Small intestine (tissue), 7 donors: Measurements from ENCODE around the gene GABRB2. TPM values are rescaled to one million over a fixed set of nuclear protein-coding genes. Genes with fewer than 3 reads are reported as not detected.

Experiments used
- DNase-seq, 2 donors: peaks; one replicate each; pipeline versions ENCODE4 v3.0.0 to v3.0.0-alpha.2; 2013
- FAIRE-seq: peaks from 2 replicates; lab custom pipeline; 2012; peaks lifted over from hg19 to GRCh38; lab: Jason Lieb, UNC
- H3K27ac ChIP-seq, 3 donors: one replicate each; pipeline ENCODE4 v1.5.1; 2013; ENCODE audit warnings: low read length in 2 of 3, mild to moderate bottlenecking in 2 of 3, control low read depth in 1 of 3, inconsistent platforms in 1 of 3, low read depth in 1 of 3, moderate library complexity in 1 of 3
- H3K27me3 ChIP-seq, 3 donors: one replicate each; pipeline ENCODE4 v1.6.1; 2013; ENCODE audit warnings: low read length in 3 of 3, inconsistent platforms in 1 of 3; ENCODE audit not compliant: control insufficient read depth in 3 of 3, insufficient read depth in 3 of 3
- H3K36me3 ChIP-seq, 3 donors: one replicate each; pipeline ENCODE4 v1.6.1; 2013; ENCODE audit warnings: low read length in 3 of 3, inconsistent platforms in 1 of 3, low read depth in 1 of 3, mild to moderate bottlenecking in 1 of 3, moderate library complexity in 1 of 3; ENCODE audit not compliant: control insufficient read depth in 3 of 3, insufficient read depth in 2 of 3
- H3K4me1 ChIP-seq, 3 donors: one replicate each; pipeline ENCODE4 v1.6.1; 2013; ENCODE audit warnings: low read length in 2 of 3, inconsistent platforms in 1 of 3, low read depth in 1 of 3, mild to moderate bottlenecking in 1 of 3, moderate library complexity in 1 of 3; ENCODE audit not compliant: control insufficient read depth in 3 of 3, insufficient read depth in 2 of 3
- H3K4me3 ChIP-seq, 3 donors: one replicate each; pipeline ENCODE4 v1.5.1; 2013; ENCODE audit warnings: low read length in 3 of 3, control low read depth in 1 of 3, inconsistent platforms in 1 of 3, low read depth in 1 of 3, mild to moderate bottlenecking in 1 of 3, moderate library complexity in 1 of 3
- H3K9me3 ChIP-seq, 2 donors: one replicate each; pipeline ENCODE4 v1.6.1; 2013; ENCODE audit warnings: low read depth in 1 of 2, low read length in 1 of 2; ENCODE audit not compliant: control insufficient read depth in 2 of 2, insufficient read depth in 1 of 2
- WGBS, 3 donors: extraction: QIAGEN DNeasy Blood & Tissue Kit; methylation state at CpG; one replicate each; pipeline ENCODE4 v1.1.7; 2013; 5-methylcytosine and 5-hydroxymethylcytosine counted together
- polyA plus RNA-seq, 4 donors: library from polyadenylated mRNA; stranded (reverse) in 3 of 4; unstranded in 1 of 4; fragments of 200-250 nt in 3 of 4; fragments of 120-200 nt in 1 of 4; gene quantifications; one replicate each; pipeline versions ENCODE4 v1.2.1 to v1.2.3, GENCODE V29; 2013
- donor health status: healthy with polysubstance abuse.
- donor health status: control.
- donor health status: control.
- donor health status: Bipolar disorder and iron deficiency.
- donor health status: healthy.

Gene GABRB2
- polyA plus RNA-seq, 4 donors: 0.22 to 3.9 (median 0.68) TPM

- H3K27me3 ChIP-seq: no peaks in the 10 kb centered on the region
- no peak overlapping the region for H3K4me3 ChIP-seq
- WGBS, 3 donors: 63 to 83% (median 69%) methylated on average over 3 of the region's 3 CpGs
- no peaks in the 10 kb centered on the region for H3K4me1 ChIP-seq
- H3K27ac ChIP-seq: no peak overlapping the region
- H3K9me3 ChIP-seq: no peaks in the 10 kb centered on the region
- no peaks in the 10 kb centered on the region for H3K36me3 ChIP-seq
- no peak for FAIRE-seq
- DNase-seq: no peak
Observed at GRCh38 chr5:161396171-161396570, 150.4 kb downstream of the GABRB2 start.

DNA sequence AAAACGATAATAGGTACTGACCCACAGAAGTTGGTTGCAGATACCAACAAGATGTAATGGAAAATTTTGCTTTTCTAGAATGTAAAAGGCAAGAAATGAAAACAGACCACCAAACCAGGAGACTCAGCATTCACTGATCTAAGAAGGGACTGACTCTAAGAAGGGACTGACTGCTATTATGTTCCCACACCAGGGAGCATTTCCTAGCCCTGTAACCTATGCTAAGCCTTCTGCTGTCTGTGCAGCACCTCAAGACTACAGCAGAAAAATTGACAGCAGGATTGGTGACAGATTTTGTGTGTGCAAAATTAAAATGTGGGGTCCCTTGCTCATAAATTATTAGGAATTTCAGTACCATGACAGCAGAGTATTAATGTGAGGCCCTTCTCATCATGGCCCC lies 154.8 kb downstream of the GABRB2 start:
- FAIRE-seq (no peak), DNase-seq (no peak)
- Histone ChIP-seq H3K4me3 (no peak overlapping the region), H3K27ac (no peak overlapping the region), H3K4me1 (no peaks in the 10 kb centered on the region), H3K36me3 (no peaks in the 10 kb centered on the region), H3K27me3 (no peaks in the 10 kb centered on the region), H3K9me3 (no peaks in the 10 kb centered on the region)
- WGBS, 3 donors: 80 to 84% (median 80%) methylated on average over 1 of the region's 1 CpG

- H3K9me3 ChIP-seq: no peaks in the 10 kb centered on the region
- FAIRE-seq: no peak
- 79 to 86% (median 79%) methylated on average over 1 of the region's 1 CpG for WGBS, 3 donors
Observed at GRCh38 chr5:161391016-161391415, 155.5 kb downstream of the GABRB2 start.

GRCh38 chr5:161387121-161387520 lies 159.4 kb downstream of the GABRB2 start:
- no peak for FAIRE-seq

More at GRCh38 chr5:161391016-161391415, 155.5 kb downstream of the GABRB2 start:
- no peaks in the 10 kb centered on the region for H3K4me1 ChIP-seq
- H3K4me3 ChIP-seq: no peak overlapping the region
- H3K27ac ChIP-seq: no peak overlapping the region
- DNase-seq: no peak
- H3K36me3 ChIP-seq: no peaks in the 10 kb centered on the region
- H3K27me3 ChIP-seq: no peaks in the 10 kb centered on the region

GRCh38 chr5:161385027-161385426 lies 161.5 kb downstream of the GABRB2 start:
- H3K4me3 ChIP-seq: no peak overlapping the region
- no peak for FAIRE-seq
- no peaks in the 10 kb centered on the region for H3K4me1 ChIP-seq
- no peak overlapping the region for H3K27ac ChIP-seq
- no peak for DNase-seq
- peaks cover 0 to 2% (median 0%) of the 10 kb centered on the region in 3 donors for H3K27me3 ChIP-seq
- no peaks in the 10 kb centered on the region for H3K9me3 ChIP-seq
- WGBS, 3 donors: 62 to 93% (median 90%) methylated on average over 4 of the region's 4 CpGs
- no peaks in the 10 kb centered on the region for H3K36me3 ChIP-seq

More at GRCh38 chr5:161387121-161387520, 159.4 kb downstream of the GABRB2 start:
- Histone ChIP-seq H3K9me3 (no peaks in the 10 kb centered on the region), H3K27me3 (peaks cover 0 to 2% (median 0%) of the 10 kb centered on the region in 3 donors), H3K4me3 (no peak overlapping the region), H3K4me1 (no peaks in the 10 kb centered on the region), H3K27ac (no peak overlapping the region), H3K36me3 (no peaks in the 10 kb centered on the region)
- 84 to 97% (median 93%) methylated on average over 2 of the region's 2 CpGs for WGBS, 3 donors
- no peak for DNase-seq

DNA sequence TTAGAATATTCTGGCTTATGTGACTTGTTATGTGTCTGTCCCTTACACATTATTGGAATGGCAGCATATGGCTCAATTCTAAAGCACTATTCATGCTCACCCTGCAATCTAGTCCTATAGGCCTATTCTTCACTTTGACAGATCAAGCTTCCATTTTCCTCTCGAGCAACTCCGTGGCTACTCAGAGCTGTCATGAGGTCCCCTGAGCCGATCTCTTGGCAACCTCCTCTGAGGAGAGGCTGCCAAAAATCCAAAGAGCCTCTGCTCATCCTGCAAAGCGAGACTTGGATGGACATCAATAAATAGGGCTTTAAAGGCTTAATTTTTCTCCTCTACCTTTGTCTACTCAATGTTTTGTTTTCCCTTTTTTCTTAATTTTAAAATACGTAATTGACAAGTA lies 163.8 kb downstream of the GABRB2 start:
- H3K4me1 ChIP-seq: no peaks in the 10 kb centered on the region
- no peaks in the 10 kb centered on the region for H3K9me3 ChIP-seq
- no peak for FAIRE-seq
- no peaks in the 10 kb centered on the region for H3K36me3 ChIP-seq
- peaks cover 0 to 2% (median 0%) of the 10 kb centered on the region in 3 donors for H3K27me3 ChIP-seq
- no peak for DNase-seq
- no peak overlapping the region for H3K4me3 ChIP-seq
- 81 to 86% (median 81%) methylated on average over 5 of the region's 5 CpGs for WGBS, 3 donors
- H3K27ac ChIP-seq: no peak overlapping the region

DNA sequence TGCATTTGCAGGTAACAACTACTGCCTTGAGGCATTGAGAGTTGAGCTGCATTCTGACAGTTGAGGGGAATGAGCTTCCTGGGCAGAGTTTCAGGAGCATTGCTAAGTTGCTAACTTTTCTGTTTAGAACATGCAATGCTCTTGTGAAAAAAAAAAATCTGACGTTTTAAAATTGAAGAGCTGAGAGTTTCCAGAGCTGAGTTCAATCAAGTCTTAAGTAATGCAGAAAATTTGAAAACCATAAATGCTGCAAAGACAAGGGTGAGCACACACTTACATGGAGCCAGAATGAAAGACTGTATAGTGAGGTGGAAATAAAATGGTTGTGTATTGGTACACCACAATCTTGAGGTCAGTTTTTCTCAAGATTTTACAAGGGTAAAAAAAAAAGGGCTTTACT lies 166.0 kb downstream of the GABRB2 start:
- WGBS, 3 donors: 32 to 49% (median 45%) methylated on average over 1 of the region's 1 CpG
- DNase-seq (no peak), FAIRE-seq (no peak)
- H3K4me3 ChIP-seq: no peak overlapping the region
- peaks cover 0 to 2% (median 0%) of the 10 kb centered on the region in 3 donors for H3K27me3 ChIP-seq
- H3K9me3 ChIP-seq: no peaks in the 10 kb centered on the region
- no peaks in the 10 kb centered on the region for H3K4me1 ChIP-seq
- no peak overlapping the region for H3K27ac ChIP-seq
- no peaks in the 10 kb centered on the region for H3K36me3 ChIP-seq

DNA sequence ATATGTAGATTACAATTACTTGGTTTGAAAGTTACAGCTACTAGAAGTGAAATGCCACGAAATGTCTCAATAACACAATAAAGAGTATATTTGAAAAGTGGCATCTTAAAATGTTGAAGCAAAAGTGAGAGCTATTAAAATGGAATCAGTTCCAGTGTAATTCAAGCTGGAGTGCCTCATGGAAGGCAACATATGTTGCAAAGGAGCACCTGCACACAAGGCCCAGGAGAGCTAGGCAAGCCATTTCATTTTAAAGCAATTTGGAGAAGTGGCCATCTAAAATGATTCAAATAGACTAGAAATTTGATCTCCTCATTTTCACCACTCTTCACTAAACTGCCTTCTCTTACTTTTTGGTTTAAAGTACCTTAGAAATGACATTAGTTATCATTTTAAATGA lies 167.8 kb downstream of the GABRB2 start:
- FAIRE-seq (no peak), DNase-seq (no peak)
- WGBS, 3 donors: 84 to 95% (median 85%) methylated on average over 1 of the region's 1 CpG
- no peaks in the 10 kb centered on the region for H3K9me3 ChIP-seq
- H3K36me3 ChIP-seq: no peaks in the 10 kb centered on the region
- no peaks in the 10 kb centered on the region for H3K4me1 ChIP-seq
- H3K4me3 ChIP-seq: no peak overlapping the region
- H3K27ac ChIP-seq: no peak overlapping the region
- no peaks in the 10 kb centered on the region for H3K27me3 ChIP-seq

DNA sequence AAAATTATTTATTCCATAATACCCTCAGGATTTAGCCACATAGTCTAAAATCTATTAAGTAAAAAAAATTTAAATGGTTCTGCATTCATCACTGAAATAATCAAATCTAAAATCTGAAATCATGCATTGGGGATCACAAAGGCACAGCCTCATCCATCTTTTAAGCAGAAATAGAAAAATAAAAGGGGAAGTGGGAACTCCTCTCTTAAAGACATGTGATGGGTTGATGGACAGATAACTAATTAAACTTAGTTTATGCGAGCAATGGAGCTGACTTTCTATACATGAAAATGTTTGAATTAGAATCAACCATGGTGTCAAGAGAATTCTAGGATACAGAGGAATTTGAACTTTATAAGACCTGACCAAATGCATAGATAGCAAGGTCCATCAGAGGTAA lies 170.5 kb downstream of the GABRB2 start:
- no peak for DNase-seq
- no peaks in the 10 kb centered on the region for H3K27me3 ChIP-seq
- no peaks in the 10 kb centered on the region for H3K9me3 ChIP-seq
- H3K36me3 ChIP-seq: no peaks in the 10 kb centered on the region
- H3K4me3 ChIP-seq: no peak overlapping the region
- 89 to 100% (median 95%) methylated on average over 1 of the region's 1 CpG for WGBS, 3 donors
- H3K27ac ChIP-seq: no peak overlapping the region
- no peaks in the 10 kb centered on the region for H3K4me1 ChIP-seq
- no peak for FAIRE-seq
